ENCODE data around the gene TTC27.
"Not testable (repeated sequence)": the region's sequence is repeated elsewhere in the genome, so short reads cannot be mapped to it uniquely, and the experiment has no call there.

GRCh38 chr2:32866462-32866861 is 238.6 kb downstream of the TTC27 start:
- TF ChIP-seq, protein P1, sequence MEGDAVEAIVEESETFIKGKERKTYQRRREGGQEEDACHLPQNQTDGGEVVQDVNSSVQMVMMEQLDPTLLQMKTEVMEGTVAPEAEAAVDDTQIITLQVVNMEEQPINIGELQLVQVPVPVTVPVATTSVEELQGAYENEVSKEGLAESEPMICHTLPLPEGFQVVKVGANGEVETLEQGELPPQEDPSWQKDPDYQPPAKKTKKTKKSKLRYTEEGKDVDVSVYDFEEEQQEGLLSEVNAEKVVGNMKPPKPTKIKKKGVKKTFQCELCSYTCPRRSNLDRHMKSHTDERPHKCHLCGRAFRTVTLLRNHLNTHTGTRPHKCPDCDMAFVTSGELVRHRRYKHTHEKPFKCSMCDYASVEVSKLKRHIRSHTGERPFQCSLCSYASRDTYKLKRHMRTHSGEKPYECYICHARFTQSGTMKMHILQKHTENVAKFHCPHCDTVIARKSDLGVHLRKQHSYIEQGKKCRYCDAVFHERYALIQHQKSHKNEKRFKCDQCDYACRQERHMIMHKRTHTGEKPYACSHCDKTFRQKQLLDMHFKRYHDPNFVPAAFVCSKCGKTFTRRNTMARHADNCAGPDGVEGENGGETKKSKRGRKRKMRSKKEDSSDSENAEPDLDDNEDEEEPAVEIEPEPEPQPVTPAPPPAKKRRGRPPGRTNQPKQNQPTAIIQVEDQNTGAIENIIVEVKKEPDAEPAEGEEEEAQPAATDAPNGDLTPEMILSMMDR (IDR thresholded peaks at IDR 0.05; ENCODE audit: low read depth, low read length, missing input control) = not testable (repeated sequence)
- not testable (repeated sequence) for TF ChIP-seq MAX (IDR thresholded peaks at IDR 0.05); HNF4A (conservative IDR thresholded peaks at IDR 0.05); GABPA (IDR thresholded peaks at IDR 0.05 in 1 of 2, conservative IDR thresholded peaks at IDR 0.05 in 1 of 2); YY1 (IDR thresholded peaks at IDR 0.05)
- TF ChIP-seq, protein P2, sequence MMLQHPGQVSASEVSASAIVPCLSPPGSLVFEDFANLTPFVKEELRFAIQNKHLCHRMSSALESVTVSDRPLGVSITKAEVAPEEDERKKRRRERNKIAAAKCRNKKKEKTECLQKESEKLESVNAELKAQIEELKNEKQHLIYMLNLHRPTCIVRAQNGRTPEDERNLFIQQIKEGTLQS (IDR thresholded peaks at IDR 0.05) = not testable (repeated sequence)

Measured in liver (tissue), 3 donors.